GM12864 (cell line): Measurements from ENCODE around the gene TBX10.
"Not testable (repeated sequence)": the region's sequence is repeated elsewhere in the genome, so short reads cannot be mapped to it uniquely, and the experiment has no call there.

ENCODE experiments used
- DNase-seq: peaks from one replicate; pipeline ENCODE4 v3.0.0-alpha.2; 2011; ENCODE audit warnings: low read depth
- H3K4me3 ChIP-seq: 2 replicates; pipeline ENCODE4 v1.5.1; 2011; ENCODE audit warnings: mild to moderate bottlenecking, low read depth, low read length, control low read depth
- CTCF ChIP-seq: IDR thresholded peaks from 2 replicates; pipeline ENCODE4 v1.5.1; 2011; ENCODE audit warnings: low read depth, mild to moderate bottlenecking, moderate library complexity, low read length, control low read depth, inconsistent platforms; ENCODE audit errors: missing control alignments

Gene TBX10

GRCh38 chr11:67627812-67628624 lies 11.5 kb downstream of the TBX10 start:
- no peak for DNase-seq
- H3K4me3 ChIP-seq, result peak overlapping the region; percentile 63
- TF ChIP-seq CTCF, result no peak

GRCh38 chr11:67627441-67627811 lies 12.1 kb downstream of the TBX10 start:
- no peak for TF ChIP-seq CTCF
- DNase-seq, result no peak
- no peak overlapping the region for H3K4me3 ChIP-seq

GRCh38 chr11:67626970-67627369 lies 12.6 kb downstream of the TBX10 start:
- no peak overlapping the region for H3K4me3 ChIP-seq
- TF ChIP-seq CTCF, result no peak
- DNase-seq, result no peak

GRCh38 chr11:67626131-67626833 lies 13.3 kb downstream of the TBX10 start:
- H3K4me3 ChIP-seq, DNase-seq: not testable (repeated sequence)

- not testable (repeated sequence) for DNase-seq, H3K4me3 ChIP-seq
These were observed 15.8 kb downstream of the TBX10 start for GRCh38 chr11:67623795-67624194.

- not testable (repeated sequence) for H3K4me3 ChIP-seq, DNase-seq
These were observed 16.7 kb downstream of the TBX10 start for GRCh38 chr11:67622905-67623304.

- DNase-seq, H3K4me3 ChIP-seq: not testable (repeated sequence)
These were observed 17.6 kb downstream of the TBX10 start for GRCh38 chr11:67621928-67622327.

- not testable (repeated sequence) for H3K4me3 ChIP-seq, DNase-seq
These were observed 18.9 kb downstream of the TBX10 start for GRCh38 chr11:67620621-67621020.

GRCh38 chr11:67619683-67620618 lies 19.6 kb downstream of the TBX10 start:
- not testable (repeated sequence) for DNase-seq, H3K4me3 ChIP-seq

GRCh38 chr11:67618901-67619659 lies 20.5 kb downstream of the TBX10 start:
- DNase-seq, H3K4me3 ChIP-seq: not testable (repeated sequence)
